MM.1S (cell line): ENCODE results near the gene NHP2.

ENCODE experiments used
- EZH2 ChIP-seq: fragments of 300-600 bp; sonication (generic); optimal IDR thresholded peaks from 2 replicates; pipeline ENCODE3; 2017; ENCODE audit warnings: low read depth, mild to moderate bottlenecking, antibody characterized with exemption, low read length, mixed read lengths
- EZH2phosphoT487 ChIP-seq: fragments of 300-600 bp; sonication (generic); IDR thresholded peaks from 2 replicates; pipeline ENCODE4 v1.6.1; 2018; ENCODE audit warnings: antibody characterized with exemption, low read length
- TF ChIP-seq, protein P1 (sequence below): fragments of 300-600 bp; sonication (generic); IDR thresholded peaks from 2 replicates; pipeline ENCODE4 v1.5.1; 2016; ENCODE audit warnings: antibody characterized with exemption, low read length, mixed read lengths

DNA sequence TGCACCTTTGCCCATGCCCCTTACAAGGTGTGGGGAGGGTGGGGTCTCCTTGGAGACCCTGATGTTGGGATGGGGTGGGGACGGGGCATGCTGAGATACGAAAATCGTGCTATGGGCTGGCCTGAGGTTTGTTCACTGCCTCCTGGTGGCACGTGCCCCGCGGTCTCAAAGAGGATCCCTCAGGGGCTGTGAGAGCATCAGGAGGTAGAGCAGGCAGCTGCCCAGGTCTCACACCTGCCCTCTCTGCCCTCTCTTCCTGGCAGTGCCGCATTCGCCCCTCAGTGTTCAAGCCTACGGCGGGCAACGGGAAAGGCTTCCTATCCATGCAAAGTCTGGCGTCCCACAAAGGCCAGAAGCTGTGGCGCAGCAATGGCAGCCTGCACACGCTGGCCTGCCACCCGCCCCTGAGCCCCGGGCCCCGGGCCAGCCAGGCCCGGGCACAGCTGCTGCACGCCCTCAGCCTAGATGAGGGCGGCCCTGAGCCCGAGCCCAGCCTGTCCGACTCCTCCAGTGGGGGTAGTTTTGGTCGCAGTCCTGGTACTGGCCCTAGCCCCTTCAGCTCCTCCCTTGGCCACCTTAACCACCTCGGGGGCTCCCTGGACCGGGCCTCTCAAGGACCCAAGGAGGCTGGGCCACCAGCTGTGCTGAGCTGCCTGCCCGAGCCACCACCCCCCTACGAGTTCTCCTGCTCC lies 33.6 kb downstream of the NHP2 start:
- TF ChIP-seq, protein P1, sequence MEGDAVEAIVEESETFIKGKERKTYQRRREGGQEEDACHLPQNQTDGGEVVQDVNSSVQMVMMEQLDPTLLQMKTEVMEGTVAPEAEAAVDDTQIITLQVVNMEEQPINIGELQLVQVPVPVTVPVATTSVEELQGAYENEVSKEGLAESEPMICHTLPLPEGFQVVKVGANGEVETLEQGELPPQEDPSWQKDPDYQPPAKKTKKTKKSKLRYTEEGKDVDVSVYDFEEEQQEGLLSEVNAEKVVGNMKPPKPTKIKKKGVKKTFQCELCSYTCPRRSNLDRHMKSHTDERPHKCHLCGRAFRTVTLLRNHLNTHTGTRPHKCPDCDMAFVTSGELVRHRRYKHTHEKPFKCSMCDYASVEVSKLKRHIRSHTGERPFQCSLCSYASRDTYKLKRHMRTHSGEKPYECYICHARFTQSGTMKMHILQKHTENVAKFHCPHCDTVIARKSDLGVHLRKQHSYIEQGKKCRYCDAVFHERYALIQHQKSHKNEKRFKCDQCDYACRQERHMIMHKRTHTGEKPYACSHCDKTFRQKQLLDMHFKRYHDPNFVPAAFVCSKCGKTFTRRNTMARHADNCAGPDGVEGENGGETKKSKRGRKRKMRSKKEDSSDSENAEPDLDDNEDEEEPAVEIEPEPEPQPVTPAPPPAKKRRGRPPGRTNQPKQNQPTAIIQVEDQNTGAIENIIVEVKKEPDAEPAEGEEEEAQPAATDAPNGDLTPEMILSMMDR: no peak
- no peak for TF ChIP-seq EZH2
- TF ChIP-seq EZH2phosphoT487: no peak
